BLaER1 (cell line): ENCODE results near the gene RPL41.

Experiments
- H3K27ac ChIP-seq: shearing (Covaris generic); formaldehyde crosslinking; 2 replicates; pipeline ENCODE4 v1.8.1; 2022
- H3K27me3 ChIP-seq: shearing (Covaris generic); formaldehyde crosslinking; 2 replicates; pipeline ENCODE4 v1.8.1; 2022
- H3K36me3 ChIP-seq: shearing (Covaris generic); formaldehyde crosslinking; 2 replicates; pipeline ENCODE4 v1.8.1; 2022
- H3K4me1 ChIP-seq: shearing (Covaris generic); formaldehyde crosslinking; 2 replicates; pipeline ENCODE4 v1.8.1; 2022
- H3K4me2 ChIP-seq: shearing (Covaris generic); formaldehyde crosslinking; 2 replicates; pipeline ENCODE4 v1.8.1; 2022
- H3K4me3 ChIP-seq: shearing (Covaris generic); formaldehyde crosslinking; 2 replicates; pipeline ENCODE4 v1.8.1; 2022
- H3K9ac ChIP-seq: shearing (Covaris generic); formaldehyde crosslinking; 2 replicates; pipeline ENCODE4 v1.8.1; 2022
- H3K9me3 ChIP-seq: shearing (Covaris generic); formaldehyde crosslinking; 2 replicates; pipeline ENCODE4 v1.8.1; 2022
- H4K20me1 ChIP-seq: shearing (Covaris generic); formaldehyde crosslinking; 2 replicates; pipeline ENCODE4 v1.8.1; 2022
- Cebpa-rat ChIP-seq: shearing (Covaris generic); IDR thresholded peaks from 2 replicates; pipeline ENCODE4 v1.8.1; 2022

RPL41 gene

GRCh38 chr12:56165369-56165768 is 48.9 kb downstream of the RPL41 start:
- peaks cover 100% of the 10 kb centered on the region for H3K36me3 ChIP-seq
- H3K27me3 ChIP-seq = no peaks in the 10 kb centered on the region
- peaks cover 47% of the 10 kb centered on the region for H4K20me1 ChIP-seq
- H3K4me2 ChIP-seq = no peak overlapping the region
- H3K27ac ChIP-seq = no peak overlapping the region
- H3K4me1 ChIP-seq = peaks cover 16% of the 10 kb centered on the region
- H3K9ac ChIP-seq = no peak overlapping the region
- TF ChIP-seq Cebpa-rat = no peak
- no peaks in the 10 kb centered on the region for H3K9me3 ChIP-seq
- H3K4me3 ChIP-seq = no peak overlapping the region
